Osteoblast (primary cell): ENCODE results near the gene INSL3. TPM values are rescaled to one million over a fixed set of nuclear protein-coding genes. Genes with fewer than 3 reads are reported as not detected.
A peak's percentile ranks its signal among the peaks of the same experiment; 100 is the strongest.

Source experiments
- DNase-seq: peaks from one replicate; pipeline ENCODE4 v3.0.0; 2011; ENCODE audit warnings: low spot score, mixed read lengths; ENCODE audit not compliant: insufficient read length; ENCODE audit errors: missing footprints
- H2AFZ ChIP-seq: 2 replicates; pipeline ENCODE4 v1.6.0; 2011; ENCODE audit warnings: mild to moderate bottlenecking, low read length
- H3K27ac ChIP-seq: 2 replicates; pipeline ENCODE4 v1.5.1; 2011; ENCODE audit warnings: mild to moderate bottlenecking, low read depth, low read length, moderate library complexity
- H3K27me3 ChIP-seq: 2 replicates; pipeline ENCODE4 v1.6.0; 2012; ENCODE audit warnings: mild to moderate bottlenecking, control low read depth, inconsistent platforms, low read length, moderate library complexity; ENCODE audit not compliant: insufficient read depth
- H3K36me3 ChIP-seq: 2 replicates; pipeline ENCODE4 v1.5.1; 2011; ENCODE audit warnings: mild to moderate bottlenecking, low read length, control low read depth, moderate library complexity; ENCODE audit not compliant: insufficient read depth
- H3K4me1 ChIP-seq: 2 replicates; pipeline ENCODE4 v1.5.1; 2011; ENCODE audit warnings: mild to moderate bottlenecking, low read length, control low read depth, moderate library complexity; ENCODE audit not compliant: insufficient read depth
- H3K4me2 ChIP-seq: 2 replicates; pipeline ENCODE4 v1.6.0; 2011; ENCODE audit warnings: mild to moderate bottlenecking, low read length; ENCODE audit not compliant: insufficient read depth
- H3K4me3 ChIP-seq: fragments of 200-600 bp; sonication (generic); 3 replicates; pipeline ENCODE4 v1.5.1; 2012; ENCODE audit warnings: mild to moderate bottlenecking, low read length, inconsistent platforms; ENCODE audit not compliant: insufficient read depth
- H3K79me2 ChIP-seq: 2 replicates; pipeline ENCODE4 v1.6.0; 2012; ENCODE audit warnings: mild to moderate bottlenecking, low read length, control low read depth, inconsistent platforms; ENCODE audit not compliant: insufficient read depth
- H3K9me3 ChIP-seq: 2 replicates; pipeline ENCODE4 v1.5.1; 2011; ENCODE audit warnings: low read depth, low read length, control low read depth
- H4K20me1 ChIP-seq: 2 replicates; pipeline ENCODE4 v1.6.0; 2012; ENCODE audit warnings: mild to moderate bottlenecking, low read length, control low read depth; ENCODE audit not compliant: insufficient read depth
- total RNA-seq: library from RNA; depleted of rRNA; stranded (reverse); fragments of >200 nt; gene quantifications from 2 replicates; pipeline ENCODE4 v1.2.3, GENCODE V29; 2012
- TF ChIP-seq, protein P1 (sequence below): IDR thresholded peaks from 2 replicates; pipeline ENCODE4 v1.5.1; 2011; ENCODE audit warnings: mild to moderate bottlenecking, low read depth, low read length, moderate library complexity; ENCODE audit errors: extremely low read depth

INSL3 gene
- total RNA-seq, 1 donor = not detected

GRCh38 chr19:17797424-17798201, 23.7 kb downstream of the INSL3 start:
- Histone ChIP-seq H3K27me3 (peaks cover 35% of the 10 kb centered on the region), H3K4me2 (no peak overlapping the region)

GRCh38 chr19:17796838-17797423, 24.4 kb downstream of the INSL3 start:
- Histone ChIP-seq H3K4me3 (no peak overlapping the region), H3K36me3 (no peaks in the 10 kb centered on the region), H3K79me2 (no peaks in the 10 kb centered on the region), H3K9me3 (no peaks in the 10 kb centered on the region), H3K27ac (no peak overlapping the region), H2AFZ (no peak overlapping the region), H3K4me2 (no peak overlapping the region), H3K4me1 (no peaks in the 10 kb centered on the region), H3K27me3 (peaks cover 31% of the 10 kb centered on the region), H4K20me1 (no peaks in the 10 kb centered on the region)
- DNase-seq = no peak
- TF ChIP-seq, protein P1, sequence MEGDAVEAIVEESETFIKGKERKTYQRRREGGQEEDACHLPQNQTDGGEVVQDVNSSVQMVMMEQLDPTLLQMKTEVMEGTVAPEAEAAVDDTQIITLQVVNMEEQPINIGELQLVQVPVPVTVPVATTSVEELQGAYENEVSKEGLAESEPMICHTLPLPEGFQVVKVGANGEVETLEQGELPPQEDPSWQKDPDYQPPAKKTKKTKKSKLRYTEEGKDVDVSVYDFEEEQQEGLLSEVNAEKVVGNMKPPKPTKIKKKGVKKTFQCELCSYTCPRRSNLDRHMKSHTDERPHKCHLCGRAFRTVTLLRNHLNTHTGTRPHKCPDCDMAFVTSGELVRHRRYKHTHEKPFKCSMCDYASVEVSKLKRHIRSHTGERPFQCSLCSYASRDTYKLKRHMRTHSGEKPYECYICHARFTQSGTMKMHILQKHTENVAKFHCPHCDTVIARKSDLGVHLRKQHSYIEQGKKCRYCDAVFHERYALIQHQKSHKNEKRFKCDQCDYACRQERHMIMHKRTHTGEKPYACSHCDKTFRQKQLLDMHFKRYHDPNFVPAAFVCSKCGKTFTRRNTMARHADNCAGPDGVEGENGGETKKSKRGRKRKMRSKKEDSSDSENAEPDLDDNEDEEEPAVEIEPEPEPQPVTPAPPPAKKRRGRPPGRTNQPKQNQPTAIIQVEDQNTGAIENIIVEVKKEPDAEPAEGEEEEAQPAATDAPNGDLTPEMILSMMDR = no peak

More at GRCh38 chr19:17797424-17798201, 23.7 kb downstream of the INSL3 start:
- no peaks in the 10 kb centered on the region for H3K4me1 ChIP-seq
- H3K79me2 ChIP-seq = no peaks in the 10 kb centered on the region
- H3K9me3 ChIP-seq = no peaks in the 10 kb centered on the region
- DNase-seq = peak; percentile 62
- H3K4me3 ChIP-seq = no peak overlapping the region
- H3K36me3 ChIP-seq = no peaks in the 10 kb centered on the region
- H2AFZ ChIP-seq = no peak overlapping the region
- H4K20me1 ChIP-seq = no peaks in the 10 kb centered on the region
- H3K27ac ChIP-seq = no peak overlapping the region
- TF ChIP-seq, protein P1 = no peak

DNA sequence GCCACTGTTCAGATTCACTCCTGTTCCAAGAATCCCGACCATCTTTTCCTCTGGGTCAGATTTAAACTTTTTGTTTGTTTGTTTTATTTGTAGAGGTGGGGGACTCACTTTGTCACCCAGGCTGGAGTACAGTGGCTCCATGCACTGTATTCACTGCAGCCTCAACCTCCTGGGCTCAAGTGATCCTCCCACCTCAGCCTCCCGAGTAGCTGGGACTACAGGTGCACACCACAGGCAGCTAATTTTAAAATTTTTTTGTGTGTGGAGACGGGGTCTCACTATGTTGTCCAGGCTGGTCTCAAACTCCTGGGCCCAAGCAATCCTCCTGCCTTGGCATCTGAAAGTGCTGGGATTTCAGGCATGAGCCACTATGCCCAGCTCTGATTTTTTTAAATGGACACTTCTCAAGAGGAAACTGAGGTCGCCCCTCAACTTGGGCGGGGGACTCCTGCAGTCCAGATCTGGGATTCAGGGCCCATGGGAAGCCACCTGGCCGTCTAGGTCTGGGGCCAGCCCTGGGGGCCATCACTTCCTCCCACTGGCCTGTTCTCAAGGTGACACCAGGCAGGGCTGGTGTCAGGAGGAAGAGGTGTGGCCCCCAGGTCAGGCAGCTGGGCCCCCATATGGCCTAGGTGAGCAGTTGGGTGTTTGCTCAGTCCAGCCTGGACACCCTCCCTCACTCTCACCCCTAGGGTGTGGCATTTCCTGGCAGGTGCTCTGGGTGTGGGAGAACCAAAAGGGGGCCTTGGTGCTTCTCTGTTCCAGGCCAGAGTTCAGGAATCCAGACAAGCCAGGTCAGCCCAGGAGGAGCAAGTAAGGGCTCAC, 25.1 kb downstream of the INSL3 start:
- DNase-seq = peak; percentile 41
- H3K36me3 ChIP-seq = no peaks in the 10 kb centered on the region
- no peak overlapping the region for H3K27ac ChIP-seq
- TF ChIP-seq, protein P1 = no peak
- no peaks in the 10 kb centered on the region for H3K9me3 ChIP-seq
- H4K20me1 ChIP-seq = no peaks in the 10 kb centered on the region
- no peaks in the 10 kb centered on the region for H3K4me1 ChIP-seq
- H3K27me3 ChIP-seq = peaks cover 31% of the 10 kb centered on the region
- no peak overlapping the region for H3K4me3 ChIP-seq
- H3K4me2 ChIP-seq = no peak overlapping the region
- H3K79me2 ChIP-seq = no peaks in the 10 kb centered on the region
- H2AFZ ChIP-seq = no peak overlapping the region

DNA sequence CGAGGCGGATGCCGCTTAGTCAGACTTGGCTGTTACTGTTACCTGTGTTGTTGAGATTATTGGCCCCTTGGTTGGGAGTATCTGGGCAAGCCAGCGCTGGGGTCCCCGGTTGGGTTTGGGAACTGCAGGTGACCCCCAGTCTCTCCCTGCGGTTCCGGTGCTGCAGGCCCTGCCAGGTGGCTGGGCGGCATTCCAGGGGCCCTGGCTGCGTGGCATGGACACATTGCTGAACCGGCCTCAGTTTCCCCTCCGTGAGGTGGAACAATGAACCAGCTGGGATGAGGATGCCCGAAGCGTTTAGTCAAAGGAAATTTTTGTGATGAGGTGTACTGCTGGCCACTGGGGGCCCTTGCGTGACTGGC, 25.8 kb downstream of the INSL3 start:
- TF ChIP-seq, protein P1 = no peak
- Histone ChIP-seq H3K4me3 (no peak overlapping the region), H3K27me3 (peaks cover 31% of the 10 kb centered on the region), H3K4me2 (no peak overlapping the region), H2AFZ (no peak overlapping the region), H3K36me3 (no peaks in the 10 kb centered on the region), H3K79me2 (no peaks in the 10 kb centered on the region), H3K9me3 (no peaks in the 10 kb centered on the region), H3K4me1 (no peaks in the 10 kb centered on the region), H3K27ac (no peak overlapping the region), H4K20me1 (no peaks in the 10 kb centered on the region)
- DNase-seq = no peak
